Ishikawa (cell line): Measurements from ENCODE around the gene SGMS1.

Experiments
- CEBPB ChIP-seq: IDR thresholded peaks from 2 replicates; pipeline ENCODE4 v1.6.1; 2012
- CREB1 ChIP-seq: IDR thresholded peaks from 2 replicates; pipeline ENCODE4 v1.6.1; 2012; ENCODE audit warnings: low read depth
- EGR1 ChIP-seq: IDR thresholded peaks from 2 replicates; pipeline ENCODE4 v1.6.1; 2012
- EP300 ChIP-seq: IDR thresholded peaks from 2 replicates; pipeline ENCODE4 v1.6.1; 2012; ENCODE audit warnings: borderline replicate concordance
- FOXM1 ChIP-seq: IDR thresholded peaks from 2 replicates; pipeline ENCODE4 v1.6.1; 2012; ENCODE audit warnings: low read depth, borderline replicate concordance
- MAX ChIP-seq: IDR thresholded peaks from 2 replicates; pipeline ENCODE4 v1.6.1; 2012
- NFIC ChIP-seq: IDR thresholded peaks from 2 replicates; pipeline ENCODE4 v1.6.1; 2012
- RAD21 ChIP-seq: IDR thresholded peaks from 2 replicates; pipeline ENCODE4 v1.6.1; 2012; ENCODE audit warnings: low read depth
- TAF1 ChIP-seq: IDR thresholded peaks from 2 replicates; pipeline ENCODE4 v1.6.1; 2012; ENCODE audit warnings: low read depth, mild to moderate bottlenecking
- TCF12 ChIP-seq: IDR thresholded peaks from 2 replicates; pipeline ENCODE4 v1.6.1; 2012; ENCODE audit warnings: low read depth
- TEAD4 ChIP-seq: IDR thresholded peaks from 2 replicates; pipeline ENCODE4 v1.6.1; 2012
- USF1 ChIP-seq: IDR thresholded peaks from 2 replicates; pipeline ENCODE4 v1.6.1; 2012
- YY1 ChIP-seq: IDR thresholded peaks from 2 replicates; pipeline ENCODE4 v1.6.1; 2012; ENCODE audit warnings: low read depth
- ZBTB7A ChIP-seq: IDR thresholded peaks from 2 replicates; pipeline ENCODE4 v1.6.1; 2012; ENCODE audit warnings: low read depth
- TF ChIP-seq, protein P1 (sequence below): IDR thresholded peaks from 2 replicates; pipeline ENCODE4 v1.6.1; 2012; ENCODE audit warnings: low read depth, mild to moderate bottlenecking

SGMS1 gene

GRCh38 chr10:50367732-50368131 is 256.0 kb downstream of the SGMS1 start:
- no peak for TF ChIP-seq FOXM1
- TF ChIP-seq RAD21 = peak; percentile 45; the same call in 1 of the 2 replicates

DNA sequence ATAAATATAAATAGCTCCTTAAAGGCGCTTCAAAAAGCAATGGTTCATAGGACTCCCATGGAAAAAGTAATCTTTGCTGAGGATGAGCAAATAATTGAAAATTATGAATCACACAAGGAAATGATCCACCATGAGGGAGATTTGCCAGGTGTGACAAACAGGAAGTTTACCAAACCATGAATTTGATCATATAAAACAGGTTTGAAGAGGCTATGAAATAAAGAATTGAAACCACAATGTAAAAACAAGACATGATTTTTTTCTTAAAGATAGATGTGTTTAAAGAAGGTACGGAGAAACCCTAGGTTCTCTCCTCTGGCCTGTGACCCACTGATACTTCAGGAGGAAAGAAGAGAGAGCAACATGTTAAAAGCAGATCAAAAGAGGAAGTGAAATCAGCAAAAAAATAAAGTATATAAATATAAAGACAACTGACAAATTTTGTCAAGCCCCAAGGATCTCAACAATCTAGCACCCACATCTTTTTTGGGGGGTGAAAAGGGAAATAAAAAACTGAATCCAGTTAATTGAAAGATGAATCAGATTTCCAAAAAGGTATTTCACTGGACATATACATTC is 261.1 kb downstream of the SGMS1 start:
- TF ChIP-seq MAX (no peak), EP300 (no peak), RAD21 (no peak), EGR1 (no peak), YY1 (no peak), ZBTB7A (no peak), USF1 (no peak), TCF12 (no peak), FOXM1 (no peak), CEBPB (no peak), NFIC (no peak), CREB1 (no peak), TEAD4 (no peak), TAF1 (no peak)
- TF ChIP-seq, protein P1, sequence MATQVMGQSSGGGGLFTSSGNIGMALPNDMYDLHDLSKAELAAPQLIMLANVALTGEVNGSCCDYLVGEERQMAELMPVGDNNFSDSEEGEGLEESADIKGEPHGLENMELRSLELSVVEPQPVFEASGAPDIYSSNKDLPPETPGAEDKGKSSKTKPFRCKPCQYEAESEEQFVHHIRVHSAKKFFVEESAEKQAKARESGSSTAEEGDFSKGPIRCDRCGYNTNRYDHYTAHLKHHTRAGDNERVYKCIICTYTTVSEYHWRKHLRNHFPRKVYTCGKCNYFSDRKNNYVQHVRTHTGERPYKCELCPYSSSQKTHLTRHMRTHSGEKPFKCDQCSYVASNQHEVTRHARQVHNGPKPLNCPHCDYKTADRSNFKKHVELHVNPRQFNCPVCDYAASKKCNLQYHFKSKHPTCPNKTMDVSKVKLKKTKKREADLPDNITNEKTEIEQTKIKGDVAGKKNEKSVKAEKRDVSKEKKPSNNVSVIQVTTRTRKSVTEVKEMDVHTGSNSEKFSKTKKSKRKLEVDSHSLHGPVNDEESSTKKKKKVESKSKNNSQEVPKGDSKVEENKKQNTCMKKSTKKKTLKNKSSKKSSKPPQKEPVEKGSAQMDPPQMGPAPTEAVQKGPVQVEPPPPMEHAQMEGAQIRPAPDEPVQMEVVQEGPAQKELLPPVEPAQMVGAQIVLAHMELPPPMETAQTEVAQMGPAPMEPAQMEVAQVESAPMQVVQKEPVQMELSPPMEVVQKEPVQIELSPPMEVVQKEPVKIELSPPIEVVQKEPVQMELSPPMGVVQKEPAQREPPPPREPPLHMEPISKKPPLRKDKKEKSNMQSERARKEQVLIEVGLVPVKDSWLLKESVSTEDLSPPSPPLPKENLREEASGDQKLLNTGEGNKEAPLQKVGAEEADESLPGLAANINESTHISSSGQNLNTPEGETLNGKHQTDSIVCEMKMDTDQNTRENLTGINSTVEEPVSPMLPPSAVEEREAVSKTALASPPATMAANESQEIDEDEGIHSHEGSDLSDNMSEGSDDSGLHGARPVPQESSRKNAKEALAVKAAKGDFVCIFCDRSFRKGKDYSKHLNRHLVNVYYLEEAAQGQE = no peak

DNA sequence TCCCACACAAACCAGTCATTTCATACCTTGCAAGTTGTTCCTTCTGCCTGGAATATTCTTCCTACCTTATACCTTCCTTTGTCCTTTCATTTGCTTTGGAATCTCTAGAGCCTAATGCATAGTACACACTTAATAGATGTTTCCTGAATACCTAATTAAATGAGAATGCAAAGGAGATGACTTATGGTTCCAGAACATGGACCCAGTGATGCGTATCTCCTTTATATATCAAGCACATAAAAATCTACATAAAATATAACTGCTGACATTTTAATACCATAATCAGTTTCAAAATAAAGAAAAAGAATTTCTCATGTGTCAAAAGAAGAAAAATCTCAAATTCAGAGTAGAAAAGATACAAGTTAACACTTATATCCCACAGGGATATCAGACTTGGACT is 261.8 kb downstream of the SGMS1 start:
- TF ChIP-seq CREB1 (no peak), CEBPB (no peak), EGR1 (no peak), USF1 (no peak), YY1 (no peak), MAX (no peak), TCF12 (no peak), ZBTB7A (no peak), EP300 (no peak), TEAD4 (no peak), TAF1 (no peak), NFIC (no peak), RAD21 (no peak), FOXM1 (no peak)
- TF ChIP-seq, protein P1 = no peak

GRCh38 chr10:50360077-50360850 is 263.5 kb downstream of the SGMS1 start:
- TF ChIP-seq YY1 (no peak), CREB1 (no peak), TCF12 (no peak), EGR1 (no peak), RAD21 (no peak)

GRCh38 chr10:50358925-50359687 is 264.6 kb downstream of the SGMS1 start:
- TF ChIP-seq EGR1 = no peak

- TF ChIP-seq RAD21 (no peak), TCF12 (no peak), MAX (no peak), YY1 (no peak), ZBTB7A (no peak), EP300 (no peak), EGR1 (no peak), TEAD4 (no peak), USF1 (no peak), CEBPB (no peak), FOXM1 (no peak), CREB1 (no peak), TAF1 (no peak)
- TF ChIP-seq, protein P1 = no peak
These were observed 265.3 kb downstream of the SGMS1 start for GRCh38 chr10:50358411-50358810.
